Neural cell (in vitro differentiated cells): Measurements from ENCODE around the gene RGS6.

Source experiments
- CTCF ChIP-seq: fragments of 450-650 bp; IDR thresholded peaks from 2 replicates; pipeline ENCODE4 v1.5.1; 2014; ENCODE audit warnings: antibody characterized with exemption, mild to moderate bottlenecking, moderate library complexity; ENCODE audit not compliant: poor library complexity, severe bottlenecking
- EZH2 ChIP-seq: fragments of 200-600, 300-800 bp; shearing (Covaris generic), sonication (generic); IDR thresholded peaks from 2 replicates; pipeline ENCODE4 v1.6.1; 2014; ENCODE audit warnings: antibody characterized with exemption, low read length, borderline replicate concordance, mild to moderate bottlenecking; ENCODE audit not compliant: insufficient read depth, poor library complexity, severe bottlenecking
- TAF1 ChIP-seq: IDR thresholded peaks from 2 replicates; pipeline ENCODE4 v1.6.1; 2012; ENCODE audit warnings: low read depth

DNA sequence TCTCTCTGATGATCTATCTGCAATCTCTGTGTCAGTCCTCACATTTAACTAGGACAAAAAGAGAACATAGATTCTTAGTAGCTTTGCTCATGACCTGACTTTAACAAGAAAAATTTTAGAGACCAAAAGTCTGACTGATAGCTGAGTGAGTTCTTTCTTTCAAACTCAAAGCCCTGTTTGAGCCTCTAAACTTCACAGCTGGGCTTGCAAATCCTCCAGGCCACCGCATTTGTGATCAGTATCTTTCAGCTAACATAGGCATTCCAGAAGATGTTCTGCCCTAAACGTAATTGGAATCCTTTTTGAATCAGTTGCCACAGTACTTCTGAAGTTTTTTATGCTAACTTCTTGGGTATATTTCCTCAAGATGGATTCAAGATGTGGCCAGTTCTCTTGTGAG is 502.6 kb downstream of the RGS6 start:
- TF ChIP-seq CTCF = no peak
- no peak for TF ChIP-seq TAF1
- TF ChIP-seq EZH2 = no peak
